ENCODE data around the gene AMN. TPM values are rescaled to one million over a fixed set of nuclear protein-coding genes. Genes with fewer than 3 reads are reported as not detected.

The AMN gene
- total and polyA plus RNA-seq, 4 donors, result 2.1 to 51.2 (median 8.6) TPM

DNA sequence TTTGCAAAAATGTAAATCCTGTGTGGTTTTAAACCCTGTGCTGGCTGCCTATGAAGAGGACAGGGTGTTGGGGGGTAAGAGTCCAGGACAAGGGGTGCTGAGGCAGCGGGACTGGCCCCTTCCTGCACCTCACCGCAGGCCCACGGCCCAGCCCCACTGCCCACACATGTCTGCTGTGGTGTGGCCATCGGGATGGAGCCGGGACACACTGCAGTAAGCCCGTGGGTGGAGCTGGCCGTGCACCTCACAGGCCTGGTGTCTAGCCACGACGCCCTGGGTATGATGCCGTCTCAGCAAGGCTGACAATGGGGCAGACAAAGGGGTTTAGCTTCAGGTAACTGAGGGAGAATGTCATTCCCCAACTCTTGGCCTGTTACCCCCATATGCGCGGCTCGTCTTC lies 19.6 kb downstream of the AMN start (continued):
- TF ChIP-seq, protein P1, sequence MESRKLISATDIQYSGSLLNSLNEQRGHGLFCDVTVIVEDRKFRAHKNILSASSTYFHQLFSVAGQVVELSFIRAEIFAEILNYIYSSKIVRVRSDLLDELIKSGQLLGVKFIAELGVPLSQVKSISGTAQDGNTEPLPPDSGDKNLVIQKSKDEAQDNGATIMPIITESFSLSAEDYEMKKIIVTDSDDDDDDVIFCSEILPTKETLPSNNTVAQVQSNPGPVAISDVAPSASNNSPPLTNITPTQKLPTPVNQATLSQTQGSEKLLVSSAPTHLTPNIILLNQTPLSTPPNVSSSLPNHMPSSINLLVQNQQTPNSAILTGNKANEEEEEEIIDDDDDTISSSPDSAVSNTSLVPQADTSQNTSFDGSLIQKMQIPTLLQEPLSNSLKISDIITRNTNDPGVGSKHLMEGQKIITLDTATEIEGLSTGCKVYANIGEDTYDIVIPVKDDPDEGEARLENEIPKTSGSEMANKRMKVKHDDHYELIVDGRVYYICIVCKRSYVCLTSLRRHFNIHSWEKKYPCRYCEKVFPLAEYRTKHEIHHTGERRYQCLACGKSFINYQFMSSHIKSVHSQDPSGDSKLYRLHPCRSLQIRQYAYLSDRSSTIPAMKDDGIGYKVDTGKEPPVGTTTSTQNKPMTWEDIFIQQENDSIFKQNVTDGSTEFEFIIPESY (IDR thresholded peaks at IDR 0.05), result no peak
- TF ChIP-seq, protein P2, sequence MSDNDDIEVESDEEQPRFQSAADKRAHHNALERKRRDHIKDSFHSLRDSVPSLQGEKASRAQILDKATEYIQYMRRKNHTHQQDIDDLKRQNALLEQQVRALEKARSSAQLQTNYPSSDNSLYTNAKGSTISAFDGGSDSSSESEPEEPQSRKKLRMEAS (IDR thresholded peaks at IDR 0.05), result no peak
- TF ChIP-seq TAF1 (conservative IDR thresholded peaks at IDR 0.05), result no peak
- no peak for TF ChIP-seq JUND (IDR thresholded peaks at IDR 0.05)
- no peak for TF ChIP-seq NR2F2 (IDR thresholded peaks at IDR 0.05)
- TF ChIP-seq YY1 (IDR thresholded peaks at IDR 0.05), result no peak
- TF ChIP-seq FOXA2 (IDR thresholded peaks at IDR 0.05), result no peak
- no peak for TF ChIP-seq EGR1 (IDR thresholded peaks at IDR 0.05; ENCODE audit: low read depth in 2 of 2)
- TF ChIP-seq HNF4A (conservative IDR thresholded peaks at IDR 0.05), result no peak

DNA sequence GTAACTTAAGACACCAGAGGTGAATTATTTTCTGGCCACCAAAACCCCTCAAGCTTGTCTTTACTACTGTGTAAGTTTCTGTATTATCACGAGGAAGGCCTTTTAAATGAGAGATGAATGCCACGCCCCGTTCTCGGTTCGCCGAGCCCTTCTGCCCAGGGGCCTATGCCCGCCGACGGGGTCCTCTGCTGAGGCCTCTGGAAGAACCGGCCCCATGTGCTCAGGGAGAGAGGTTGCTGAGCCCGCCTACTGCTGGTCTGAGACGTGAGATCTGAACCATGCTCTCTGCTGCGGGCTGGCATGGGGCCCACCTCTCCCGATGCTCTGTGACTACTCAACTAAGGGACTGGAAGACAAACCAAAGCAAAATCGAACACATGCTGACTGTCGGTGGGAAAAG lies 21.0 kb downstream of the AMN start:
- H3K4me3 ChIP-seq (ENCODE audit: low read depth in 1 of 3, low read length in 3 of 3), result no peak overlapping the region
- no peak for DNase-seq (ENCODE audit: low spot score)
- no peaks in the 10 kb centered on the region for H3K27me3 ChIP-seq (ENCODE audit: control insufficient read depth in 4 of 4, insufficient read depth in 4 of 4, low read length in 3 of 4)
- TF ChIP-seq, protein P2 (IDR thresholded peaks at IDR 0.05), result no peak
- TF ChIP-seq GABPA (IDR thresholded peaks at IDR 0.05 in 1 of 2, conservative IDR thresholded peaks at IDR 0.05 in 1 of 2), result no peak
- TF ChIP-seq, protein P3, sequence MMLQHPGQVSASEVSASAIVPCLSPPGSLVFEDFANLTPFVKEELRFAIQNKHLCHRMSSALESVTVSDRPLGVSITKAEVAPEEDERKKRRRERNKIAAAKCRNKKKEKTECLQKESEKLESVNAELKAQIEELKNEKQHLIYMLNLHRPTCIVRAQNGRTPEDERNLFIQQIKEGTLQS (IDR thresholded peaks at IDR 0.05), result no peak
- no peak for TF ChIP-seq RXRA (IDR thresholded peaks at IDR 0.05)
- no peak for TF ChIP-seq SP1 (IDR thresholded peaks at IDR 0.05)
- TF ChIP-seq, protein P4, sequence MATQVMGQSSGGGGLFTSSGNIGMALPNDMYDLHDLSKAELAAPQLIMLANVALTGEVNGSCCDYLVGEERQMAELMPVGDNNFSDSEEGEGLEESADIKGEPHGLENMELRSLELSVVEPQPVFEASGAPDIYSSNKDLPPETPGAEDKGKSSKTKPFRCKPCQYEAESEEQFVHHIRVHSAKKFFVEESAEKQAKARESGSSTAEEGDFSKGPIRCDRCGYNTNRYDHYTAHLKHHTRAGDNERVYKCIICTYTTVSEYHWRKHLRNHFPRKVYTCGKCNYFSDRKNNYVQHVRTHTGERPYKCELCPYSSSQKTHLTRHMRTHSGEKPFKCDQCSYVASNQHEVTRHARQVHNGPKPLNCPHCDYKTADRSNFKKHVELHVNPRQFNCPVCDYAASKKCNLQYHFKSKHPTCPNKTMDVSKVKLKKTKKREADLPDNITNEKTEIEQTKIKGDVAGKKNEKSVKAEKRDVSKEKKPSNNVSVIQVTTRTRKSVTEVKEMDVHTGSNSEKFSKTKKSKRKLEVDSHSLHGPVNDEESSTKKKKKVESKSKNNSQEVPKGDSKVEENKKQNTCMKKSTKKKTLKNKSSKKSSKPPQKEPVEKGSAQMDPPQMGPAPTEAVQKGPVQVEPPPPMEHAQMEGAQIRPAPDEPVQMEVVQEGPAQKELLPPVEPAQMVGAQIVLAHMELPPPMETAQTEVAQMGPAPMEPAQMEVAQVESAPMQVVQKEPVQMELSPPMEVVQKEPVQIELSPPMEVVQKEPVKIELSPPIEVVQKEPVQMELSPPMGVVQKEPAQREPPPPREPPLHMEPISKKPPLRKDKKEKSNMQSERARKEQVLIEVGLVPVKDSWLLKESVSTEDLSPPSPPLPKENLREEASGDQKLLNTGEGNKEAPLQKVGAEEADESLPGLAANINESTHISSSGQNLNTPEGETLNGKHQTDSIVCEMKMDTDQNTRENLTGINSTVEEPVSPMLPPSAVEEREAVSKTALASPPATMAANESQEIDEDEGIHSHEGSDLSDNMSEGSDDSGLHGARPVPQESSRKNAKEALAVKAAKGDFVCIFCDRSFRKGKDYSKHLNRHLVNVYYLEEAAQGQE (IDR thresholded peaks at IDR 0.05), result no peak
- no peak for TF ChIP-seq EGR1 (IDR thresholded peaks at IDR 0.05; ENCODE audit: low read depth in 2 of 2)
- no peak for TF ChIP-seq JUND (IDR thresholded peaks at IDR 0.05)
- TF ChIP-seq FOXA1 (IDR thresholded peaks at IDR 0.05), result no peak
- WGBS, result 93% methylated on average over 16 of the region's 16 CpGs
- no peak overlapping the region for H3K9ac ChIP-seq (ENCODE audit: low read depth in 1 of 2, low read length in 2 of 2)
- peaks cover 3 to 18% (median 13%) of the 10 kb centered on the region in 4 donors for H3K4me1 ChIP-seq (ENCODE audit: control insufficient read depth in 4 of 4, insufficient read depth in 4 of 4, low read length in 3 of 4)
- no peak overlapping the region for H3K27ac ChIP-seq (ENCODE audit: low read depth in 1 of 2, low read length in 2 of 2)
- no peaks in the 10 kb centered on the region for H3K9me3 ChIP-seq (ENCODE audit: control insufficient read depth in 4 of 4, low read length in 3 of 4)
- H3K36me3 ChIP-seq (ENCODE audit: control insufficient read depth in 4 of 4, insufficient read depth in 3 of 4, low read depth in 1 of 4, low read length in 3 of 4), result peaks cover 14 to 62% (median 32%) of the 10 kb centered on the region in 4 donors

DNA sequence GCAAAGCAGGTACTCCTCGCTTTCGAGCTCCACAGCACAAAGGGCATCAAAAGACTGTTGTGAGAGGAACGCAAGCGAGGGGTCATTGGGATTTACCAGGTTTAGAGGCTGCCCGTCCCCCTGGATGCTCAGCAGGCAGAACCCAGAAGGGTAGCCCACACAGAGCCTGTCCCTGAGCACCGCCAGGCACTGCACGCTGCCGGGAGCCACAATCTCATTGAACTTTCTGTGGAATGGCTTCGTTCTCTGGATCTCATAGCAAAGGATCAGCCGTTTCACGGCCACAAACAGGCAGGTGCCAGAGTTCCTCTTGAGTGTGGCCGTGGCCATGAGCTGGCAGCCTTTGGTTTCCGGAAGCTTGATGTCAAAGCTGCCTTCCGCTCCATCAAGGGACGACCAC lies 21.5 kb downstream of the AMN start:
- no peak overlapping the region for H3K27ac ChIP-seq (ENCODE audit: low read depth in 1 of 2, low read length in 2 of 2)
- peaks cover 17 to 65% (median 34%) of the 10 kb centered on the region in 4 donors for H3K36me3 ChIP-seq (ENCODE audit: control insufficient read depth in 4 of 4, insufficient read depth in 3 of 4, low read depth in 1 of 4, low read length in 3 of 4)
- no peaks in the 10 kb centered on the region for H3K27me3 ChIP-seq (ENCODE audit: control insufficient read depth in 4 of 4, insufficient read depth in 4 of 4, low read length in 3 of 4)
- no peak for DNase-seq (ENCODE audit: low spot score)
- no peak overlapping the region for H3K9ac ChIP-seq (ENCODE audit: low read depth in 1 of 2, low read length in 2 of 2)
- no peaks in the 10 kb centered on the region for H3K9me3 ChIP-seq (ENCODE audit: control insufficient read depth in 4 of 4, low read length in 3 of 4)
- peaks cover 3 to 18% (median 13%) of the 10 kb centered on the region in 4 donors for H3K4me1 ChIP-seq (ENCODE audit: control insufficient read depth in 4 of 4, insufficient read depth in 4 of 4, low read length in 3 of 4)
- no peak overlapping the region for H3K4me3 ChIP-seq (ENCODE audit: low read depth in 1 of 3, low read length in 3 of 3)
- TF ChIP-seq EGR1 (IDR thresholded peaks at IDR 0.05; ENCODE audit: low read depth in 2 of 2) (no peak), HNF4A (conservative IDR thresholded peaks at IDR 0.05) (no peak), FOXA1 (IDR thresholded peaks at IDR 0.05) (no peak), FOXA2 (IDR thresholded peaks at IDR 0.05) (no peak)
- TF ChIP-seq, protein P3 (IDR thresholded peaks at IDR 0.05), result no peak
- WGBS, result 96% methylated on average over 15 of the region's 15 CpGs

Measured in liver (tissue), 9 donors.